Testis (tissue), 2 donors: ENCODE measurements around the gene RYR3.

ENCODE experiments used
- CTCF ChIP-seq, 3 experiments: fragments of 450-650 bp in 2 of 3; fragments of 200-600 bp in 1 of 3; sonication (generic) in 1 of 3; IDR thresholded peaks; one replicate each; pipeline ENCODE4 v1.5.1; 2016 to 2019; ENCODE audit warnings: antibody characterized with exemption in 3 of 3, mild to moderate bottlenecking in 2 of 3, moderate library complexity in 1 of 3
- POLR2A ChIP-seq: fragments of 450-650 bp; IDR thresholded peaks from one replicate; pipeline ENCODE4 v1.6.1; 2017; ENCODE audit warnings: antibody characterized with exemption, mild to moderate bottlenecking, moderate library complexity

DNA sequence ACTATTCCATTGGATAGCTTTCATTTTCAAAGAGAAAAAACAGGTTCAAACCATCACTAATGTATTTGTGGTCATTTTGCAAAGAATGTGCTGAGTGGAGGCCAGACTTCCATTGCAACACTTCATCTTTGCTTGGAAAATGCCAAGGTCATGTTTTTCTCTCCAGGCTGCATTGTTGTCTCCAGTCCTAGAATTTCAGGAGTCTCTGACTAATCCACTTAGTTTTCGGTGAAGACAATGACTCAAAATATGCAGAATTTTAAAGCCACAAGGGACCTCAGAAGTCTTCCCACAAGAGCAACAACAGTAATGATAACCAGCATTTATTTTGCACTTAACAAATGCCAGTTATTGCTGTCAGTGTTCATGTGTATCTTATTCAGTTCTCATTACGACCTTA, 277.0 kb downstream of the RYR3 start:
- no peak for TF ChIP-seq CTCF (IDR thresholded peaks at IDR 0.05)
- TF ChIP-seq POLR2A = no peak
